Hepatocyte (in vitro differentiated cells): ENCODE measurements around the gene YWHAQ.

Source experiments
- CTCF ChIP-seq: fragments of 200-600 bp; sonication (generic); IDR thresholded peaks from 2 replicates; pipeline ENCODE4 v1.5.1; 2016; ENCODE audit warnings: antibody characterized with exemption, mild to moderate bottlenecking; ENCODE audit not compliant: poor library complexity
- EZH2 ChIP-seq: fragments of 200-600 bp; sonication (generic); IDR thresholded peaks from 2 replicates; pipeline ENCODE4 v1.6.1; 2016; ENCODE audit warnings: antibody characterized with exemption, mild to moderate bottlenecking, borderline replicate concordance

DNA sequence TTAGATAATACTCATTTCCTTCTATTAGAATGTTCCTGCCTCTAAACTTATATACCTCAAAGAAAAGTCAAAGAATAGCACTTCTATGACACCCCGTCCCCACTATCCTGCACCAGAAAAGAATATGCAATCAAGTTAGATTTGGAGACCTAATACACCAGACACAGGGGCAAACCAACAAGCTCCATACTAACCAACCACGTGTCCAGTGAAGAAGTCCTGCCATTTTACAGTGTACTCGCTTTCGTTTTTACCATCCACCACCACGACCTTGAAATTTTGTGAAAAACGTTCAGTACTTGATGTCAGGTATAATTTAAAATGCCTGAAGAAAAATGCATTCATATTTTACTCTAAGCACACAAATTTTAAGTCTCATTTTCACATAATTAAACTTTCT, 94.3 kb downstream of the YWHAQ start:
- no peak for TF ChIP-seq CTCF
- no peak for TF ChIP-seq EZH2
